NCI-H526 (cell line): ENCODE data around the gene SLC26A5.

Experiments used
- DNase-seq, 2 experiments: peaks; one replicate each; lab custom pipeline; 2025; lab: John Stamatoyannopoulos, UW

The SLC26A5 gene

GRCh38 chr7:103347507-103348267 lies 98.3 kb downstream of the SLC26A5 start, which contains the start of gene PSMC2:
Gene PSMC2 (plus strand): TSS chr7:103347643. CDS start chr7:103347712, 69 bp downstream.
- DNase-seq, result peak; percentile 93 to 96

GRCh38 chr7:103346396-103346795 lies 99.6 kb downstream of the SLC26A5 start:
- DNase-seq, result no peak

- DNase-seq, result peak; percentile 90 to 97
These were observed 101.4 kb downstream of the SLC26A5 start, which contains the start of gene DNAJC2 for GRCh38 chr7:103344453-103345149. Gene DNAJC2 (minus strand): TSS chr7:103344767. CDS start chr7:103344622, 145 bp downstream.

DNA sequence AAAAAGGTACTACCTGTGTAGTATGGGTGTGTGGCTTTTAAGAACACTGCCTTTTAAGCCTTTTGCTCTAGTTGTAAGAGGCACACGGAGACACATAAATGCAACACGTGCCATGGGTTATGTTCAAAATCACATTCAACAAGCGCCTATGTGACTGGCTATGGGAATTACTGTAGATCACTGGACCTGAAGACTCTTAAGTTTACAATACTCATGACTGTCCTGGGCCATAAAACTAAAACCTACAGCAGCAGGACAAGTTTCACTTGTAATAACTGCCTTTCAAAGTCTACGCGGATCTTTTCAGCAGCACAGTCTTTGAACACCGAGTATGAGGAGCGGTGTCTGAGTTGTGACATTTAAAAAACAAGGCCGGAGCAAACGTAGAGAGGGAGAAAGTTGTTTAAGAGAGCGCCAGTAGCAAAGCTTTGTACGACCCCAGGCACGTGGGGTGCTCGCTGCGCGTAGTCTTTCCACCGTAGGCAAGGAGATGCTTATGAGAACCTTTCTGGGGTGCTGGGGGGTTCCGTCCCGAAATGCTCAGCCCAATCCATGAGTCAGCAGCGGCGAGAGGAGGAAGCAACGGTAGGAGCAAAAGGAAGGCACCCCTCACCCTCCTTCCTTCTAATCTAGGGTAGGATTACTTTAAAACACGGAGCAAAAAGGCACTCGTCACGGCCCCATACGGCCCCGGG lies 102.1 kb downstream of the SLC26A5 start:
- DNase-seq, result peak; percentile 11 to 47

DNA sequence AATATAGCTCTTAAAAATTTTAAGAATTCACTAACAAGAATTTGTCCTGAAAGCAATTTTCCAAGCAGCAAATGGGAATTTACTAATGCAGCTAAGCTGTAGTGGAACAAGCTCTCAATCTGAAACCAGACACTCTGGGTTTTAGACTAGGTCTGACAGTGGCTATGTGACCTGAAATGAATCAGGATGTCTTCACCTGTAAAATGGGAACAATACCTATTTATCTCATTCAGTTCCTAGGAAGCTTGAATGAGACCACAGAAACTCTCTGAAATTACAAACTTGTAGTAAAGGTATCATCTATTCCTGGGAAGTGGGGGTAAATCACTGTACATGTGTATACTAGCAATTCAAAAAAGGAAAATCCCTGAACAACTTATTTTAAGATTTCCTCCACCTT lies 102.7 kb downstream of the SLC26A5 start:
- DNase-seq, result no peak

DNA sequence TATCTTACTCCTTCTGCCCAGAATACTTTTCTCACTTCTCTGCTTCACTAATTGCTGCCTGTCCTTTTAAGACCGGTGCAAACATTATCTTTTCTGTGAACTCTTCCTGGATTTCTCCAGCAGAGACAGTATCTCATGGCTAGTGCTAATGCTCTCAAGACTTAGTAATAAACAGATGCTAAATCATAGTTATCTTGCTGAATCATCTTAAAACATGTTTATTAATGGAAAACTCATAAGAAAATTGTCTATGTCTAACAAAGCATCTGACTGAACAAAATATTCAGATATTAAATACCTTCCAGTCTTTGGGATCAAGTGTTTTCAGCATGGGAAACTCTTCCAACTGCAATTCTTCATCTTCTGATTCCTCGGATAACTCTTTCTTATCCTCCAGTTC lies 104.5 kb downstream of the SLC26A5 start:
- DNase-seq, result no peak

GRCh38 chr7:103338864-103339263 lies 107.1 kb downstream of the SLC26A5 start:
- no peak for DNase-seq

GRCh38 chr7:103336761-103337160 lies 109.2 kb downstream of the SLC26A5 start:
- DNase-seq, result no peak

- no peak for DNase-seq
These were observed 120.3 kb downstream of the SLC26A5 start for GRCh38 chr7:103325744-103326143.
